CD14-positive monocyte (primary cell): Measurements from ENCODE around the gene L3MBTL4. TPM values are rescaled to one million over a fixed set of nuclear protein-coding genes. Genes with fewer than 3 reads are reported as not detected.

Experiments used
- DNase-seq, 3 donors: peaks; one replicate each; pipeline ENCODE4 v3.0.0-alpha.2; 2011 to 2022
- H2AFZ ChIP-seq: 2 replicates; pipeline ENCODE4 v1.6.0; 2012; ENCODE audit warnings: mild to moderate bottlenecking, low read depth, low read length, inconsistent platforms; ENCODE audit not compliant: insufficient read depth, poor library complexity, severe bottlenecking
- H3K27ac ChIP-seq, 2 donors: 1 replicate in 1 of 2; 2 replicates in 1 of 2; pipeline ENCODE4 v1.5.1; 2012 to 2013; ENCODE audit warnings: low read length in 2 of 2, control low read depth in 1 of 2, inconsistent platforms in 1 of 2, low read depth in 1 of 2, mild to moderate bottlenecking in 1 of 2
- H3K27me3 ChIP-seq, 2 donors: one replicate each; pipeline versions ENCODE4 v1.6.0 to v1.6.1; 2011 to 2013; ENCODE audit warnings: low read length in 2 of 2; ENCODE audit not compliant: control insufficient read depth in 2 of 2, insufficient read depth in 2 of 2
- H3K36me3 ChIP-seq, 2 donors: replicated peaks in 1 of 2; 1 replicate in 1 of 2; 2 replicates in 1 of 2; pipeline versions ENCODE4 v1.5.1 to v1.6.1; 2012 to 2013; ENCODE audit warnings: low read length in 2 of 2, control low read depth in 1 of 2, inconsistent platforms in 1 of 2, mild to moderate bottlenecking in 1 of 2; ENCODE audit not compliant: insufficient read depth in 2 of 2, control insufficient read depth in 1 of 2
- H3K4me1 ChIP-seq, 2 donors: 1 replicate in 1 of 2; 2 replicates in 1 of 2; pipeline versions ENCODE4 v1.5.1 to v1.6.1; 2012 to 2013; ENCODE audit warnings: low read length in 2 of 2, control low read depth in 1 of 2, inconsistent platforms in 1 of 2, mild to moderate bottlenecking in 1 of 2, moderate library complexity in 1 of 2; ENCODE audit not compliant: insufficient read depth in 2 of 2, control insufficient read depth in 1 of 2
- H3K4me2 ChIP-seq: replicated peaks from 2 replicates; pipeline ENCODE3; 2012; ENCODE audit warnings: low read length, moderate library complexity, mild to moderate bottlenecking; ENCODE audit not compliant: poor library complexity, severe bottlenecking; ENCODE audit errors: extremely low read depth
- H3K4me3 ChIP-seq, 3 experiments: fragments of 200-600 bp in 1 of 3; sonication (generic) in 1 of 3; replicated peaks in 1 of 3; 1 replicate in 2 of 3; 2 replicates in 1 of 3; pipeline ENCODE4 v1.5.1; 2011 to 2013; ENCODE audit warnings: low read length in 3 of 3, mild to moderate bottlenecking in 3 of 3, control low read depth in 2 of 3, low read depth in 2 of 3, inconsistent platforms in 1 of 3, moderate library complexity in 1 of 3
- H3K79me2 ChIP-seq: 2 replicates; pipeline ENCODE4 v1.6.0; 2012; ENCODE audit warnings: mild to moderate bottlenecking, control low read depth, inconsistent platforms, low read length, moderate library complexity; ENCODE audit not compliant: insufficient read depth
- H3K9ac ChIP-seq: 2 replicates; pipeline ENCODE4 v1.6.0; 2017; ENCODE audit warnings: low read length, mild to moderate bottlenecking; ENCODE audit not compliant: insufficient read depth, poor library complexity, severe bottlenecking
- H3K9me3 ChIP-seq, 2 donors: replicated peaks in 1 of 2; 1 replicate in 1 of 2; 2 replicates in 1 of 2; pipeline versions ENCODE4 v1.5.1 to v1.6.1; 2012 to 2013; ENCODE audit warnings: low read length in 2 of 2, control low read depth in 1 of 2; ENCODE audit not compliant: control insufficient read depth in 1 of 2, insufficient read depth in 1 of 2
- H4K20me1 ChIP-seq: 2 replicates; pipeline ENCODE4 v1.6.0; 2012; ENCODE audit warnings: mild to moderate bottlenecking, low read length, control low read depth, moderate library complexity; ENCODE audit not compliant: insufficient read depth
- H3K27ac Mint-ChIP-seq, 7 donors: one replicate each; pipeline ENCODE4 v1.8.0; 2020; ENCODE audit warnings: mild to moderate bottlenecking in 7 of 7, mixed read lengths in 7 of 7, moderate library complexity in 6 of 7, inconsistent platforms in 2 of 7
- H3K27me3 Mint-ChIP-seq, 3 donors: one replicate each; pipeline ENCODE4 v1.8.0; 2021 to 2022; ENCODE audit warnings: low read depth in 3 of 3, mild to moderate bottlenecking in 3 of 3, mixed read lengths in 3 of 3, moderate library complexity in 3 of 3, inconsistent platforms in 1 of 3
- H3K36me3 Mint-ChIP-seq, 2 donors: one replicate each; pipeline ENCODE4 v1.8.0; 2020; ENCODE audit warnings: mixed read lengths in 2 of 2, inconsistent platforms in 1 of 2, mild to moderate bottlenecking in 1 of 2
- H3K4me1 Mint-ChIP-seq: one replicate; pipeline ENCODE4 v1.8.0; 2020; ENCODE audit warnings: mild to moderate bottlenecking, mixed read lengths
- H3K4me3 Mint-ChIP-seq, 2 donors: one replicate each; pipeline ENCODE4 v1.8.0; 2020; ENCODE audit warnings: mild to moderate bottlenecking in 2 of 2, mixed read lengths in 2 of 2, moderate library complexity in 1 of 2
- H3K9me3 Mint-ChIP-seq, 7 donors: one replicate each; pipeline ENCODE4 v1.8.0; 2020 to 2022; ENCODE audit warnings: mixed read lengths in 7 of 7, mild to moderate bottlenecking in 6 of 7, moderate library complexity in 6 of 7, inconsistent platforms in 2 of 7
- WGBS: methylation state at CpG from one replicate; pipeline ENCODE4 v1.1.5; 2013; ENCODE audit warnings: missing lambda C conversion rate; ENCODE audit not compliant: insufficient coverage; 5-methylcytosine and 5-hydroxymethylcytosine counted together
- intact Hi-C, 2 donors: fragments of 100-400 bp; cut with micrococcal nuclease; formaldehyde crosslinking; loops; one replicate each; pipeline versions ENCODE4 v1.15.0 to v1.15.1; 2023
- polyA plus RNA-seq, 3 donors: library from polyadenylated mRNA; depleted of rRNA in 1 of 3; unstranded in 2 of 3; stranded (reverse) in 1 of 3; fragments of 300-500 nt in 2 of 3; fragments of >200 nt in 1 of 3; fragmentation: Illumina TruSeq in 2 of 3; gene quantifications; 1 replicate in 2 of 3; 2 replicates in 1 of 3; pipeline ENCODE4 v1.2.3, GENCODE V29; 2012 to 2021
- TF ChIP-seq, protein P1 (sequence below): fragments of 200-600 bp; IDR thresholded peaks from one replicate; pipeline ENCODE4 v1.8.0; 2022; ENCODE audit warnings: antibody characterized with exemption, mild to moderate bottlenecking

The L3MBTL4 gene
- polyA plus RNA-seq, 3 donors, result 0.55 to 1.2 (median 0.72) TPM

DNA sequence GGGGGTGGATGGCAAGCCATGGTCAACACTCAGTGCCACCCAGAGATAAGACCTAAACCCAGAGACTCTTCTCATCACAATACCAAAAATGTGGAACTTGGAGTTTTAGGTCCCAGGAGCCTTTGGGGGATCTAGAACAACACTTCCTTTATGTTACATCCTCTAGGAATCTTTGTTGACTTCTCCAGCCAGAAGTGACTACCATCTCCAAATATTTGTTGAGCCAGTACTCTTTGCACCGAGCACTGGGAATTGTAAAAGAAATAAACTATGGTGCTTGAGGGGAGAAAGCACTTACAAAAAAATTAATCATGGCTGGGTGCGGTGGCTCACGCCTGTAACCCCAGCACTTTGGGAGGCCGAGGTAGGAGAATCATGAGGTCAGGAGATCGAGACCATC lies 399.3 kb downstream of the L3MBTL4 start:
- no peak for DNase-seq
- Histone ChIP-seq H3K36me3 (no peaks in the 10 kb centered on the region), H3K27ac (no peak overlapping the region), H3K27me3 (no peaks in the 10 kb centered on the region), H3K79me2 (no peaks in the 10 kb centered on the region), H3K9ac (no peak overlapping the region), H3K9me3 (no peaks in the 10 kb centered on the region), H2AFZ (no peak overlapping the region), H3K4me1 (no peaks in the 10 kb centered on the region), H4K20me1 (no peaks in the 10 kb centered on the region), H3K4me3 (no peak overlapping the region), H3K4me2 (no peak overlapping the region)
- Mint-ChIP-seq H3K27ac (no peak overlapping the region), H3K36me3 (no peaks in the 10 kb centered on the region), H3K4me3 (no peak overlapping the region), H3K4me1 (peaks cover 2% of the 10 kb centered on the region), H3K27me3 (peaks cover 0 to 2% (median 1%) of the 10 kb centered on the region in 3 donors), H3K9me3 (no peaks in the 10 kb centered on the region)
- TF ChIP-seq, protein P1, sequence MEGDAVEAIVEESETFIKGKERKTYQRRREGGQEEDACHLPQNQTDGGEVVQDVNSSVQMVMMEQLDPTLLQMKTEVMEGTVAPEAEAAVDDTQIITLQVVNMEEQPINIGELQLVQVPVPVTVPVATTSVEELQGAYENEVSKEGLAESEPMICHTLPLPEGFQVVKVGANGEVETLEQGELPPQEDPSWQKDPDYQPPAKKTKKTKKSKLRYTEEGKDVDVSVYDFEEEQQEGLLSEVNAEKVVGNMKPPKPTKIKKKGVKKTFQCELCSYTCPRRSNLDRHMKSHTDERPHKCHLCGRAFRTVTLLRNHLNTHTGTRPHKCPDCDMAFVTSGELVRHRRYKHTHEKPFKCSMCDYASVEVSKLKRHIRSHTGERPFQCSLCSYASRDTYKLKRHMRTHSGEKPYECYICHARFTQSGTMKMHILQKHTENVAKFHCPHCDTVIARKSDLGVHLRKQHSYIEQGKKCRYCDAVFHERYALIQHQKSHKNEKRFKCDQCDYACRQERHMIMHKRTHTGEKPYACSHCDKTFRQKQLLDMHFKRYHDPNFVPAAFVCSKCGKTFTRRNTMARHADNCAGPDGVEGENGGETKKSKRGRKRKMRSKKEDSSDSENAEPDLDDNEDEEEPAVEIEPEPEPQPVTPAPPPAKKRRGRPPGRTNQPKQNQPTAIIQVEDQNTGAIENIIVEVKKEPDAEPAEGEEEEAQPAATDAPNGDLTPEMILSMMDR, result no peak
- intact Hi-C loops, result no loop called here
- 94% methylated on average over 4 of the region's 5 CpGs for WGBS

DNA sequence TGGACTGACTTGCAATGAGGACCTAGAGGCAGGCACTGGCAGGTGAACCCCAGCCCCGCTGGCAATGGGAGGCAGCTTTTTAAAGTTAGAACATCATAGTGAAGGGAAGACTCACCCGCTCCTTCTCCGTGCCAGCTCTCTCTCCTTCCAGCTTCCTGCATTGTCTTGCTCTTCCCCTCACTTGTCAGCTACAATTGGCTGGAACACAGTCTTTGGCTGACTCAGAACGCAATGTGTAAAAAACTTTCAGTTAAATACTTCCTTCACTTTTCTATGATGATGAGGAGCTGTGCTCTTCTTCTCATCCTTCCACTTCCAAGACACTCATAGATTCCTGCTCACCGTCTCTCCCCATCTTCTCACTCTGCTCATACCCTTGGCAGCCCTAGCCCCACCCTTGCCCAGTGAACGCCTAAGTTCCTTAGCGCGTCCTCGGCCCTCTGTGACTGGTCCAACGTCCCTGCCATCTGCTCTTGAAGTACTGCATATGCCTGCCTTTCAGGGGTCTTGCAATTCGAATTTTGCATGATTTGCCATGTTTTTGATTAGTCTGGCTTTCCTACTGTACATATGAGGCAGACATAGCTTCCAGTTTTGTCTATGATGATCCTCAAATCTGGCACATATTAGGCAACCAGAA lies 401.4 kb downstream of the L3MBTL4 start:
- Histone ChIP-seq H3K4me1 (no peaks in the 10 kb centered on the region), H4K20me1 (no peaks in the 10 kb centered on the region), H3K9me3 (no peaks in the 10 kb centered on the region), H3K79me2 (no peaks in the 10 kb centered on the region), H3K36me3 (no peaks in the 10 kb centered on the region), H2AFZ (no peak overlapping the region), H3K4me2 (no peak overlapping the region), H3K4me3 (no peak overlapping the region), H3K27me3 (no peaks in the 10 kb centered on the region), H3K27ac (no peak overlapping the region), H3K9ac (no peak overlapping the region)
- Mint-ChIP-seq H3K4me3 (no peak overlapping the region), H3K4me1 (no peaks in the 10 kb centered on the region), H3K36me3 (no peaks in the 10 kb centered on the region), H3K27ac (no peak overlapping the region), H3K27me3 (peaks cover 0 to 1% (median 0%) of the 10 kb centered on the region in 3 donors), H3K9me3 (peaks cover 0 to 2% (median 0%) of the 10 kb centered on the region in 7 donors)
- WGBS, result 78% methylated on average over 8 of the region's 11 CpGs
- intact Hi-C loops, result no loop called here
- DNase-seq, result no peak
- TF ChIP-seq, protein P1, result no peak
